Neural progenitor cell (in vitro differentiated cells): ENCODE data around the gene PACRG. TPM values are rescaled to one million over a fixed set of nuclear protein-coding genes. Genes with fewer than 3 reads are reported as not detected.

Experiments used
- DNase-seq: peaks from one replicate; pipeline ENCODE4 v3.0.0-alpha.2; 2016; ENCODE audit warnings: low spot score
- H2AFZ ChIP-seq: fragments of 200-600 bp; sonication (generic); replicated peaks from 2 replicates; pipeline ENCODE4 v1.6.1; 2016; ENCODE audit warnings: antibody characterized with exemption
- H3F3A ChIP-seq: fragments of 200-600 bp; sonication (generic); 2 replicates; pipeline ENCODE4 v1.6.1; 2016; ENCODE audit warnings: antibody characterized with exemption, low read depth
- H3K27ac ChIP-seq: fragments of 200-600 bp; sonication (generic); 2 replicates; pipeline ENCODE4 v1.5.1; 2016; ENCODE audit warnings: mild to moderate bottlenecking
- H3K27me3 ChIP-seq: fragments of 200-600 bp; sonication (generic); 2 replicates; pipeline ENCODE4 v1.6.1; 2016; ENCODE audit warnings: mild to moderate bottlenecking, moderate library complexity
- H3K36me3 ChIP-seq: fragments of 200-600 bp; sonication (generic); 2 replicates; pipeline ENCODE4 v1.5.1; 2016
- H3K4me1 ChIP-seq: fragments of 200-600 bp; sonication (generic); 2 replicates; pipeline ENCODE4 v1.6.1; 2016; ENCODE audit warnings: mixed run types
- H3K4me2 ChIP-seq: fragments of 200-600 bp; sonication (generic); 2 replicates; pipeline ENCODE4 v1.6.1; 2016
- H3K4me3 ChIP-seq: fragments of 200-600 bp; sonication (generic); 2 replicates; pipeline ENCODE4 v1.5.1; 2016
- H3K79me2 ChIP-seq: fragments of 200-600 bp; sonication (generic); 2 replicates; pipeline ENCODE4 v1.6.1; 2016; ENCODE audit warnings: low read depth
- H3K9ac ChIP-seq: fragments of 200-600 bp; sonication (generic); 2 replicates; pipeline ENCODE4 v1.6.1; 2016
- H3K9me3 ChIP-seq: fragments of 200-600 bp; sonication (generic); 2 replicates; pipeline ENCODE4 v1.5.1; 2016; ENCODE audit warnings: low read depth
- H4K20me1 ChIP-seq: fragments of 200-600 bp; sonication (generic); 2 replicates; pipeline ENCODE4 v1.6.1; 2016; ENCODE audit warnings: low read depth
- H3K27ac Mint-ChIP-seq: 3 replicates; pipeline ENCODE4 v1.8.0; 2021; ENCODE audit warnings: mixed read lengths
- H3K27me3 Mint-ChIP-seq: 2 replicates; pipeline ENCODE4 v1.8.0; 2022; ENCODE audit warnings: low read depth, mild to moderate bottlenecking, inconsistent platforms, moderate library complexity, mixed read lengths; ENCODE audit not compliant: insufficient read depth
- H3K36me3 Mint-ChIP-seq: 3 replicates; pipeline ENCODE4 v1.8.0; 2021; ENCODE audit warnings: mixed read lengths
- H3K4me1 Mint-ChIP-seq: 3 replicates; pipeline ENCODE4 v1.8.0; 2021; ENCODE audit warnings: mixed read lengths
- H3K4me3 Mint-ChIP-seq: 3 replicates; pipeline ENCODE4 v1.8.0; 2021; ENCODE audit warnings: mild to moderate bottlenecking, moderate library complexity, mixed read lengths
- H3K9me3 Mint-ChIP-seq: 3 replicates; pipeline ENCODE4 v1.8.0; 2020; ENCODE audit warnings: mixed read lengths
- EZH2 ChIP-seq: fragments of 200-600 bp; sonication (generic); IDR thresholded peaks from 2 replicates; pipeline ENCODE4 v1.6.1; 2017; ENCODE audit warnings: antibody characterized with exemption, mild to moderate bottlenecking, moderate library complexity
- EZH2phosphoT487 ChIP-seq: fragments of 200-600 bp; sonication (generic); IDR thresholded peaks from 2 replicates; pipeline ENCODE4 v1.6.1; 2017; ENCODE audit warnings: antibody characterized with exemption
- total RNA-seq: library from RNA; depleted of rRNA; stranded (reverse); fragments of >200 nt; gene quantifications from 2 replicates; pipeline ENCODE4 v1.2.3, GENCODE V29; 2015; ENCODE audit warnings: low replicate concordance
- TF ChIP-seq, protein P1 (sequence below): fragments of 200-600 bp; sonication (generic); IDR thresholded peaks from 2 replicates; pipeline ENCODE4 v1.5.1; 2017; ENCODE audit warnings: antibody characterized with exemption, mild to moderate bottlenecking

PACRG gene
- total RNA-seq, 1 donor from 2014 or later, result 0.30 TPM

DNA sequence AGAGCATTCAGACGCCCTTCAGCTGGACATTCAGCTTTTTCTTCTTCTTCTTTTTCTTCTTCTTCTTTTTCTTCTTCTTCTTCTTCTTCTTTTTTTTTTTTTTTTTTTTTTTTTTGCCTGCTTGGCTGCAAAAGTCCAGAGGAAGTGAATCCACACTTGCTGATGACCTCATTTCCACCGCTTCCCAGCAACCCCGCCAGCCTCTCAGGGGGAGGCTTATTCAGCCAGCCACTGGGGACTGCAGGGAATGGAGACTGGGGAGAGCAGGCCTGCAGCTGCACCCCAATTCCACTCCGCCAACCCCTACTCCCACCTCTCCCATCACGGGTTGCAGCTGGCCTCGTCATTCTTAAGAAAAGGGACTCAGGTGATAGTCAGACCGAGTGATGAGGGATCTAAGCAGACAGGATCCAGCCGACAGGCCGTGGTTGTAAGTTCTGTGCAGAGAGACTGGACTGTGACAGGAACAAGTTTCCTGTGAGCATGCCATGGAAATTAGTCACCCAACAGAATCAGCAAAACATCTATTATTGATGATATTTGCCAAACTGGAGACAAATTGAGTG lies 627.7 kb downstream of the PACRG start:
- DNase-seq, result no peak
- no peaks in the 10 kb centered on the region for H3K9me3 ChIP-seq
- no peak overlapping the region for H3K27ac ChIP-seq
- no peak overlapping the region for H3K9ac ChIP-seq
- H3K36me3 Mint-ChIP-seq, result no peaks in the 10 kb centered on the region
- H4K20me1 ChIP-seq, result no peaks in the 10 kb centered on the region
- no peaks in the 10 kb centered on the region for H3K36me3 ChIP-seq
- peak overlapping the region; percentile 53 for H3K27ac Mint-ChIP-seq
- peak overlapping the region; percentile 58 for H2AFZ ChIP-seq
- H3K79me2 ChIP-seq, result no peaks in the 10 kb centered on the region
- peaks cover 6% of the 10 kb centered on the region for H3K27me3 Mint-ChIP-seq
- peaks cover 3% of the 10 kb centered on the region for H3K4me1 ChIP-seq
- no peak overlapping the region for H3K4me2 ChIP-seq
- TF ChIP-seq EZH2phosphoT487, result no peak
- TF ChIP-seq EZH2, result no peak
- TF ChIP-seq, protein P1, sequence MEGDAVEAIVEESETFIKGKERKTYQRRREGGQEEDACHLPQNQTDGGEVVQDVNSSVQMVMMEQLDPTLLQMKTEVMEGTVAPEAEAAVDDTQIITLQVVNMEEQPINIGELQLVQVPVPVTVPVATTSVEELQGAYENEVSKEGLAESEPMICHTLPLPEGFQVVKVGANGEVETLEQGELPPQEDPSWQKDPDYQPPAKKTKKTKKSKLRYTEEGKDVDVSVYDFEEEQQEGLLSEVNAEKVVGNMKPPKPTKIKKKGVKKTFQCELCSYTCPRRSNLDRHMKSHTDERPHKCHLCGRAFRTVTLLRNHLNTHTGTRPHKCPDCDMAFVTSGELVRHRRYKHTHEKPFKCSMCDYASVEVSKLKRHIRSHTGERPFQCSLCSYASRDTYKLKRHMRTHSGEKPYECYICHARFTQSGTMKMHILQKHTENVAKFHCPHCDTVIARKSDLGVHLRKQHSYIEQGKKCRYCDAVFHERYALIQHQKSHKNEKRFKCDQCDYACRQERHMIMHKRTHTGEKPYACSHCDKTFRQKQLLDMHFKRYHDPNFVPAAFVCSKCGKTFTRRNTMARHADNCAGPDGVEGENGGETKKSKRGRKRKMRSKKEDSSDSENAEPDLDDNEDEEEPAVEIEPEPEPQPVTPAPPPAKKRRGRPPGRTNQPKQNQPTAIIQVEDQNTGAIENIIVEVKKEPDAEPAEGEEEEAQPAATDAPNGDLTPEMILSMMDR, result no peak
- no peak overlapping the region for H3K4me3 ChIP-seq
- no peaks in the 10 kb centered on the region for H3F3A ChIP-seq
- H3K4me1 Mint-ChIP-seq, result peaks cover 48% of the 10 kb centered on the region
- no peaks in the 10 kb centered on the region for H3K27me3 ChIP-seq
- peak overlapping the region; percentile 21 for H3K4me3 Mint-ChIP-seq
- H3K9me3 Mint-ChIP-seq, result no peaks in the 10 kb centered on the region

DNA sequence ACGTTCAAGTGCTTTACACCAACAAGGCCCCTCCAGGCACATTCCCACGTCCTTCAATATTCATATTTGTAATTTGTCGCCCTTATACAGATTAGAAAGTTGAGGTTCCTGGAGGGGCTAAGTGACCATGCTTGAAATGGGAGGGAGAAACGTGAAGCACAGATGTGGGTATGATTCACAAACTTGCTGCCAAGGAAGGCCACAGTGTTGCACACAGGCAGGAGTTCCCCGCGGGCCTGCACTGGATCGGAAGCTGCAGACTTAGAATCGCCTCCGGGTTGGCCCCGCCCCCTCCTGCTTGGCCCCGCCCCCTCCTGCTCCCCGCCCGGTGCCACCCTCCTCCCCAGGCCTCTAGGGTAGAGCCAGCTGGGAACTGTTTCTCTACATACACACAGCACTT lies 628.5 kb downstream of the PACRG start:
- no peak overlapping the region for H3K4me3 ChIP-seq
- no peak overlapping the region for H3K4me3 Mint-ChIP-seq
- no peaks in the 10 kb centered on the region for H3K4me1 ChIP-seq
- H3K36me3 ChIP-seq, result no peaks in the 10 kb centered on the region
- peak; percentile 21 for DNase-seq
- no peaks in the 10 kb centered on the region for H4K20me1 ChIP-seq
- no peaks in the 10 kb centered on the region for H3K9me3 ChIP-seq
- TF ChIP-seq, protein P1, result no peak
- no peak for TF ChIP-seq EZH2phosphoT487
- no peak for TF ChIP-seq EZH2
- no peak overlapping the region for H3K27ac Mint-ChIP-seq
- H3K36me3 Mint-ChIP-seq, result no peaks in the 10 kb centered on the region
- peaks cover 6% of the 10 kb centered on the region for H3K27me3 Mint-ChIP-seq
- H3K27me3 ChIP-seq, result no peaks in the 10 kb centered on the region
- H2AFZ ChIP-seq, result peak overlapping the region; percentile 58
- H3F3A ChIP-seq, result no peaks in the 10 kb centered on the region
- no peak overlapping the region for H3K27ac ChIP-seq
- H3K9ac ChIP-seq, result no peak overlapping the region
- H3K4me2 ChIP-seq, result no peak overlapping the region
- no peaks in the 10 kb centered on the region for H3K9me3 Mint-ChIP-seq
- H3K4me1 Mint-ChIP-seq, result peaks cover 47% of the 10 kb centered on the region
- no peaks in the 10 kb centered on the region for H3K79me2 ChIP-seq

DNA sequence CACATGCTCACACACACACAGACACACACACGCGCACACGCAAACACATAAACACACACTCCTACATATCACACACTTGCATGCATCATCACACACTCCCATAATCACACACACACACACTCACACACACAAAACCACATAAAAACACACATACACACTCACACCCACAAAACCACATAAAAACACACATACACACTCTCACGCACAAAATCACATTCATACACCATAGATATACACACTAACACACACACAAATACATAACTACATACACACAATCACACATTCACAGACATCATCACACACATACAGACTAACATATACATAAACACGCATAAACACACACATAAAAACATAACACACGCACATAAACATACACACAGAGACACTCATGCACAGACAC lies 629.0 kb downstream of the PACRG start:
- Histone ChIP-seq H3K27ac (no peak overlapping the region), H3K4me1 (no peaks in the 10 kb centered on the region), H4K20me1 (no peaks in the 10 kb centered on the region), H3K27me3 (no peaks in the 10 kb centered on the region), H3K9me3 (no peaks in the 10 kb centered on the region), H2AFZ (no peak overlapping the region), H3K79me2 (no peaks in the 10 kb centered on the region), H3K9ac (no peak overlapping the region), H3K4me3 (no peak overlapping the region), H3F3A (no peaks in the 10 kb centered on the region), H3K4me2 (no peak overlapping the region), H3K36me3 (no peaks in the 10 kb centered on the region)
- peaks cover 6% of the 10 kb centered on the region for H3K27me3 Mint-ChIP-seq
- no peaks in the 10 kb centered on the region for H3K9me3 Mint-ChIP-seq
- H3K4me3 Mint-ChIP-seq, result no peak overlapping the region
- TF ChIP-seq EZH2 (no peak), EZH2phosphoT487 (no peak)
- TF ChIP-seq, protein P1, result no peak
- H3K36me3 Mint-ChIP-seq, result no peaks in the 10 kb centered on the region
- DNase-seq, result no peak
- peaks cover 49% of the 10 kb centered on the region for H3K4me1 Mint-ChIP-seq
- H3K27ac Mint-ChIP-seq, result no peak overlapping the region
